HG03575 (cell line): ENCODE results near the gene NDFIP2.
"Not testable (repeated sequence)": the region's sequence is repeated elsewhere in the genome, so short reads cannot be mapped to it uniquely, and the experiment has no call there.

ENCODE experiments used
- ATAC-seq: cut with Tn5 transposase; IDR thresholded peaks from one replicate; pipeline ENCODE4 v1.9.1; 2021; ENCODE audit not compliant: unreplicated experiment, insufficient number of reproducible peaks, low FRiP score; ENCODE audit errors: extremely low read depth

NDFIP2 gene

GRCh38 chr13:79562557-79562956 is 81.6 kb downstream of the NDFIP2 start:
- no peak for ATAC-seq

- no peak for ATAC-seq
Observed at GRCh38 chr13:79566118-79566517, 85.2 kb downstream of the NDFIP2 start.

GRCh38 chr13:79571147-79571546 is 90.2 kb downstream of the NDFIP2 start:
- ATAC-seq, result no peak

GRCh38 chr13:79573892-79574291 is 92.9 kb downstream of the NDFIP2 start:
- not testable (repeated sequence) for ATAC-seq

GRCh38 chr13:79581870-79582315 is 100.9 kb downstream of the NDFIP2 start:
- no peak for ATAC-seq

DNA sequence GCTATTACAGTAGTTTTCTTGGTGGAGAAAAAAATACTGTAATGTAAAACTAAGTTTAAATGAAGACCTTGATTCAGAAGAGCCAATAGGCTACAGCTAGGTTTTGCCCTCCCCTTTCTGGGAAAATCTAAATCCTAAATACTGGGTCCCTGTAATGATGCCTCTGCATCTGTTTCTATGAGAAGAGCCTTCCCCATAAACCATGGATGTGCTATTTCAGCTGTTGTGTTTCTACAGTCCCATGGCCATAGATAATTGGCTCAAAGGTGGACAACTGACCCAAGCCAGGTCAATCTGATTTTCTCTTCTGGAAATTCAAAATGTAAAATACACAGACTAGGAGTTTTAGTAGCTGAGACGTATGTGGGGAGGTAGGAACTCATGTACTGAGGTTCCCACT is 101.9 kb downstream of the NDFIP2 start:
- ATAC-seq, result no peak

DNA sequence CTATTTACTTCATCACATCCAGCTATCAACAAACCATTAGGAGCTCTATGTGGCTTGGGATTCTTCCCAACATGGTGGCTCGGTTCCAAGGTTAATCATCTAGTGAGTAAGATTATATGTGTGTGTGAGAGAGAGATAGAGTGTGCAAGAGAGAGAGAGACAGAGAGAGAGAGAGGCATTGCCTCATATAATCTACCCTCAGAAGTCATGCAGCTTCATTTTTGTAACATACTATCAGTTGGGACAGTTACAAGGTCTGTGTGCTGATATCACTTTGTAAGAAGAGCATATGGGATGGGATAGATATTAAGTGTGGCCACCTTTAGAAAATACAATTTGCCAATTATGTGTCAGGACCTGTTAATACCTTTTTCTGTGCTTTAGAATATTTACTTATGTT is 104.1 kb downstream of the NDFIP2 start:
- ATAC-seq, result no peak

GRCh38 chr13:79589603-79590393 is 108.8 kb downstream of the NDFIP2 start:
- no peak for ATAC-seq

DNA sequence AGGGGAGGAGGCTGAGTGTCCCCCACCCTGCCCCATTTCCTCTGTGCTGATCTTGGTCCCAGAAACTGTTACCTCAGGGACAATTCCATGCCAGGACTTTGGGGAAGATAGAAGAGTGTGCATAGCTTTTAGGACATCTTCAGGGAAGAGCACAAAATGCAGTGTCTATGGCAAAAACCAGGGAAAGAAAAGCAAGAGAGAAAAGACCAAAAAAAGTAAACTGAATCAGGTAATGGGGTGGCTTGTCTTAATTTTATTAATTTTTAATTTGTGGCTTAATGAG is 109.4 kb downstream of the NDFIP2 start:
- no peak for ATAC-seq

DNA sequence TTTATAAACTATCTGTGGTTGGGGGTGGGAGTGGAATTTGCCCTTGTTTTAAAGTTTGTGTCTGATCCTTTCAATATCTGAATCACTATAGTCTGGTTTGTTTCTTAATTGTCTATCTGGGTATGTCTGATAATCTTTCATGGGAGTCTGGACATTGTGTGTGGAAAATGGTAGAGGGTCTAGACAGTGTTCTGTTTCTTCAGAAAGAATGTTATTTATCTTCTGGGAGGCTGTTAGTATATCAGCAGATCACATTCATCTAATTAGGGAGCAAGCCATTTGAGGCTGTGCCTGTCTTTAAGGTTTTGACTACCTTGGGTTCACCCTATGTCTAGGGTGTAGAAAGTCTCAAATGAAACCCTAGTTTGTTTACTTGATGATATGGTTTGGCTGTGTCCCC is 110.5 kb downstream of the NDFIP2 start:
- no peak for ATAC-seq

GRCh38 chr13:79593121-79593520 is 112.2 kb downstream of the NDFIP2 start:
- ATAC-seq, result no peak

DNA sequence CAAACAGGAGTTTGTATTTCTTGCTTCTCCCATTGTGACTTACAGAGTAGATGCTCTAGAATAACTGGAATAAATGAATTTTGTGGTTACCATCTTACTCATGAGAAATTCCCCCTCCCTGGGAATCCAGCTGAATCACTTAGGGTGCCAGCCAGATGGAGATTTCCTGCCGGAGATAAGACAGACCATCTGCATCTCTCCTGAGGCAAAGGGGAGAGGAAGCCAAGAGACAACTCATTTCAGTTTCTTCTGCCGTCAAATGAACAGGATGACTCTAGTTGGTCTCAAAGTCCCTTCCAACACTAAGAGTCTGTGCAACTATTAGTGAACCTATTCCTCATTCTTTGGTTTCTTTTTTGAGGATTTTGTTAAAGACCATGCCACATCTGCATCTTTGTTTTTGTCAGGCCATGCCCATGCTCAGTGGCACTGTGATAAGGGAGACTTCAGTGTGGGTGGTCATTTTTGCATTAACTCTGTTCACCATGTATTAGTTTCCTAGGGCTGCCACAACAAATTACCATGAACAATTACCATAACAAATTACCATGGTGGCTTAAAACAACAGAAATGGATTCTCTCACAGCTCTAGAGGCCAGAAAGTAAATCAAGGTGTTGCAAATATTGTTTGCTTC is 112.8 kb downstream of the NDFIP2 start:
- no peak for ATAC-seq

DNA sequence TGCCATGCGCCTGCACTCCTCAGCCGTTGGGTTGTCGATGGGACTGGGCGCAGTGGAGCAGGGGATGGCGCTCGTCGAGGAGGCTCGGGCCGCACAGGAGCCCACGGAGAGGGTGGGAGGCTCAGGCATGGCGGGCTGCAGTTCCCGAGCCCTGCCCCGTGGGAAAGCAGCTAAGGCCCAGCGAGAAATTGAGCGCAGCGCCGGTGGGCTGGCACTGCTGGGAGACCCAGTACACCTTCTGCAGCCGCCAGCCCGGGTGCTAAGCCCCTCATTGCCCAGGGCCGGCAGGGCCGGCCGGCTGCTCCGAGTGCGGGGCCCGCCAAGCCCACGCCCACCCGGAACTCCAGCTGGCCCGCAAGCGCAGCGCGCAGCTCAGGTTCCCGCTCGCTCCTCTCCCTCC is 119.2 kb downstream of the NDFIP2 start:
- ATAC-seq, result not testable (repeated sequence)

- ATAC-seq, result no peak
Observed at GRCh38 chr13:79602936-79603335, 122.0 kb downstream of the NDFIP2 start.

DNA sequence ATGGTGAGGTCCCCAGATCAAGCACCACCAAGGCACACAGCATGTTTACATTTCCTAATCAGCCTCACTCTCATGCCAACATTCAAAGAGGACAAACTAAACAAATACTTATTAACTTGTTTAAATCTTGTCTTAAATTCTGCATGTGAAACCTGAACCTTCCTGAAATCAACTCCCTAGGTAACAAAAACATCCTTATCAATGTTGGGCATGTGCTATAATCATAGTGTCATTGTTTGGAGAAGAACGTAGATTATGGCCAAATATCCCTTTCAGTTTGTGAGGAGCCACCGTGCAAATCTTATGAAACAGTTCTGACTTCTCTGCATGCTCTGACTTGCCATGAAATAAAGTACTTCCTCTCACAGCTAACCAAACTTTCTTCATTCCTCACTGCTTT is 123.8 kb downstream of the NDFIP2 start:
- ATAC-seq, result no peak
